Uterus (tissue), 2 donors: Measurements from ENCODE around the gene LRP1-AS.

ENCODE experiments used
- POLR2A ChIP-seq, 2 donors: fragments of 450-650 bp; IDR thresholded peaks; one replicate each; pipeline ENCODE4 v1.6.1; 2016; ENCODE audit warnings: antibody characterized with exemption in 2 of 2, mild to moderate bottlenecking in 1 of 2, moderate library complexity in 1 of 2
- TF ChIP-seq, protein P1 (sequence below), 4 experiments: fragments of 200-600 bp in 2 of 4; fragments of 450-650 bp in 2 of 4; sonication (generic) in 2 of 4; IDR thresholded peaks; one replicate each; pipeline ENCODE4 v1.5.1; 2016 to 2019; ENCODE audit warnings: antibody characterized with exemption in 4 of 4, mild to moderate bottlenecking in 2 of 4, moderate library complexity in 1 of 4

DNA sequence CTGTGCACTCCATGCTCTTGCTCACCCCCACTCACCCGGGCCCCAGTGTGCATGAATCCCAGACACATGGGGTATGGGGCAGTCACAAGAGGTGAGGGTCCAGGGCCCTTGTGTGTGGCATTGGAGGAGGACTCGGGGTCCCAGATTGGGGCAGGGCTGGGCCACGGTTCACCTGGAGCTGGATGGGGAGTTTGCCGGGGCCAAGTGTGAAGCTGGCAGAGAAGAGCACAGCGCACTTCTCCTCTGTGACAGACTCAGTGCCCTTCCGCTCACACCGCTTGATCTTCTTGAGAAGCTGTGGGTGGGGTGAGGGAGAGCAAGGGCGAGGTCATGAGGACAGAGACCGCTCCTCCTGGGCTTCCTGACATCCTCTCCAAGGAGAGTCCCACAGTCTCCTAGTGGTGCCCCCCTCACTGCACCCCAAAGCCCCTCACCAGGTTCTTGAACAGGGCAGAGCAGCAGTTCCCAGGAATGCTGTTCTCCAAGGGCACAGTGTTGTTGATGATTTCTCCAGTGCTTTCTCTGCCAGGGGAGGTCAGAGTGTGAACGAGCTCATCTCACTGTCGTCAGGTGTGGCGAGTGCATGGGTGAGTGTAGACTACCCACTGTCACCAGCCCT lies 43.0 kb downstream of the LRP1-AS start:
- TF ChIP-seq, protein P1, sequence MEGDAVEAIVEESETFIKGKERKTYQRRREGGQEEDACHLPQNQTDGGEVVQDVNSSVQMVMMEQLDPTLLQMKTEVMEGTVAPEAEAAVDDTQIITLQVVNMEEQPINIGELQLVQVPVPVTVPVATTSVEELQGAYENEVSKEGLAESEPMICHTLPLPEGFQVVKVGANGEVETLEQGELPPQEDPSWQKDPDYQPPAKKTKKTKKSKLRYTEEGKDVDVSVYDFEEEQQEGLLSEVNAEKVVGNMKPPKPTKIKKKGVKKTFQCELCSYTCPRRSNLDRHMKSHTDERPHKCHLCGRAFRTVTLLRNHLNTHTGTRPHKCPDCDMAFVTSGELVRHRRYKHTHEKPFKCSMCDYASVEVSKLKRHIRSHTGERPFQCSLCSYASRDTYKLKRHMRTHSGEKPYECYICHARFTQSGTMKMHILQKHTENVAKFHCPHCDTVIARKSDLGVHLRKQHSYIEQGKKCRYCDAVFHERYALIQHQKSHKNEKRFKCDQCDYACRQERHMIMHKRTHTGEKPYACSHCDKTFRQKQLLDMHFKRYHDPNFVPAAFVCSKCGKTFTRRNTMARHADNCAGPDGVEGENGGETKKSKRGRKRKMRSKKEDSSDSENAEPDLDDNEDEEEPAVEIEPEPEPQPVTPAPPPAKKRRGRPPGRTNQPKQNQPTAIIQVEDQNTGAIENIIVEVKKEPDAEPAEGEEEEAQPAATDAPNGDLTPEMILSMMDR (IDR thresholded peaks at IDR 0.05) = no peak
- no peak for TF ChIP-seq POLR2A (IDR thresholded peaks at IDR 0.05)
